Endothelial cell of umbilical vein (primary cell): ENCODE results near the gene GTF2IRD1. TPM values are rescaled to one million over a fixed set of nuclear protein-coding genes. Genes with fewer than 3 reads are reported as not detected.

Experiments used
- BruUV-seq: library from RNA; stranded (reverse); fragments of 400-500 nt; replicated peaks from 2 replicates; lab custom pipeline; 2021; lab: Mats Ljungman, UMichigan
- CTCF ChIA-PET: fragments of 300-600, 350-600 bp; sonication (Branson Sonifier 250); formaldehyde crosslinking; loops from one replicate; lab custom pipeline; 2021; ENCODE audit warnings: antibody characterized with exemption, inconsistent platforms; lab: Charles Lee
- POLR2A ChIA-PET: fragments of 300-600, 350-600 bp; sonication (Branson Sonifier 250); formaldehyde crosslinking; loops from one replicate; lab custom pipeline; 2021; ENCODE audit warnings: antibody characterized with exemption, inconsistent platforms; lab: Charles Lee
- DNase-seq: peaks from one replicate; pipeline ENCODE4 v3.0.0-alpha.2; 2011; ENCODE audit warnings: low read depth, low spot score
- FAIRE-seq: peaks from 2 replicates; lab custom pipeline; 2011; peaks lifted over from hg19 to GRCh38; lab: Jason Lieb, UNC
- H2AFZ ChIP-seq: 2 replicates; pipeline ENCODE4 v1.6.0; 2012; ENCODE audit warnings: low read depth, low read length, control low read depth, inconsistent platforms
- H3K27ac ChIP-seq: 2 replicates; pipeline ENCODE4 v1.5.1; 2011; ENCODE audit warnings: low read depth, mild to moderate bottlenecking, control low read depth, low read length, moderate library complexity; ENCODE audit not compliant: insufficient read depth
- H3K27me3 ChIP-seq, 2 experiments: 2 replicates each; pipeline versions ENCODE4 v1.6.0 to v1.6.1; 2011; ENCODE audit warnings: low read length in 2 of 2, mixed read lengths in 1 of 2; ENCODE audit not compliant: control insufficient read depth in 2 of 2, insufficient read depth in 2 of 2
- H3K36me3 ChIP-seq, 2 experiments: 2 replicates in 1 of 2; 3 replicates in 1 of 2; pipeline ENCODE4 v1.5.1; 2011; ENCODE audit warnings: low read length in 2 of 2, mild to moderate bottlenecking in 1 of 2, moderate library complexity in 1 of 2; ENCODE audit not compliant: control insufficient read depth in 2 of 2, insufficient read depth in 2 of 2; ENCODE audit errors: extremely low read depth in 1 of 2
- H3K4me1 ChIP-seq: 3 replicates; pipeline ENCODE4 v1.5.1; 2011; ENCODE audit warnings: mild to moderate bottlenecking, low read length; ENCODE audit not compliant: control insufficient read depth, insufficient read depth; ENCODE audit errors: extremely low read depth
- H3K4me2 ChIP-seq: 2 replicates; pipeline ENCODE4 v1.6.1; 2011; ENCODE audit warnings: low read length, control low read depth, mixed read lengths; ENCODE audit not compliant: insufficient read depth
- H3K4me3 ChIP-seq, 3 experiments: fragments of 200-600 bp in 1 of 3; sonication (generic), shearing (Covaris generic) in 1 of 3; replicated peaks in 1 of 3; 2 replicates each; pipeline ENCODE4 v1.5.1; 2011 to 2016; ENCODE audit warnings: control low read depth in 3 of 3, low read length in 3 of 3, mild to moderate bottlenecking in 2 of 3, inconsistent platforms in 1 of 3, low read depth in 1 of 3, moderate library complexity in 1 of 3; ENCODE audit not compliant: insufficient read depth in 1 of 3
- H3K79me2 ChIP-seq: 2 replicates; pipeline ENCODE4 v1.6.0; 2012; ENCODE audit warnings: low read length, inconsistent platforms; ENCODE audit not compliant: control insufficient read depth, insufficient read depth
- H3K9ac ChIP-seq: replicated peaks from 2 replicates; pipeline ENCODE3; 2011; ENCODE audit warnings: low read length, control low read depth; ENCODE audit not compliant: insufficient read depth; ENCODE audit errors: extremely low read depth
- H3K9me1 ChIP-seq: replicated peaks from 3 replicates; pipeline ENCODE4 v1.6.0; 2011; ENCODE audit warnings: mild to moderate bottlenecking, low read length; ENCODE audit not compliant: control insufficient read depth, insufficient read depth; ENCODE audit errors: extremely low read depth
- H3K9me3 ChIP-seq: replicated peaks from 2 replicates; pipeline ENCODE4 v1.5.1; 2012; ENCODE audit warnings: low read length, inconsistent platforms; ENCODE audit not compliant: control insufficient read depth, insufficient read depth
- H4K20me1 ChIP-seq: replicated peaks from 2 replicates; pipeline ENCODE3; 2011; ENCODE audit warnings: mild to moderate bottlenecking, low read length; ENCODE audit not compliant: control insufficient read depth, insufficient read depth; ENCODE audit errors: extremely low read depth
- JUN ChIP-seq: IDR thresholded peaks from 2 replicates; pipeline ENCODE4 v1.6.1; 2011; ENCODE audit warnings: borderline replicate concordance, low read depth; ENCODE audit not compliant: insufficient read length, insufficient read depth
- MYC ChIP-seq: IDR thresholded peaks from one replicate; pipeline ENCODE4 v1.6.1; 2011; ENCODE audit warnings: mild to moderate bottlenecking, low read depth, low read length
- POLR2A ChIP-seq: IDR thresholded peaks from 2 replicates; pipeline ENCODE4 v1.6.1; 2012; ENCODE audit warnings: low read depth, mild to moderate bottlenecking, control low read depth, low read length
- POLR2AphosphoS5 ChIP-seq: IDR thresholded peaks from 2 replicates; pipeline ENCODE4 v1.6.1; 2012; ENCODE audit warnings: low read depth, mild to moderate bottlenecking, control low read depth, low read length, moderate library complexity; ENCODE audit not compliant: insufficient read depth
- dilution Hi-C: fragments of 300-500 bp; cut with MboI; formaldehyde crosslinking; loops from one replicate; pipeline ENCODE4 v1.15.0; 2019; ENCODE audit warnings: low sequenced_read_pairs; ENCODE audit not compliant: extremely low pct_ligation_motif_present
- intact Hi-C: fragments of 100-400 bp; cut with micrococcal nuclease; formaldehyde crosslinking; loops from one replicate; pipeline ENCODE4 v1.10.0; 2022
- polyA plus RNA-seq, 4 experiments: library from polyadenylated mRNA; depleted of rRNA in 3 of 4; stranded (reverse) in 3 of 4; unstranded in 1 of 4; fragments of >200 nt; gene quantifications; 2 replicates each; pipeline versions ENCODE4 v1.2.1 to v1.2.3, GENCODE V29; 2011 to 2012; ENCODE audit warnings: missing spikeins in 1 of 4
- total RNA-seq: library from RNA; stranded (reverse); gene quantifications from 2 replicates; pipeline ENCODE4 v1.2.3, GENCODE V29; 2021

GTF2IRD1 gene
- total and polyA plus RNA-seq, 2 donors (not counting 3 experiments of a cell fraction or from before 2014, with no cell fraction given): 14.2 to 24.2 TPM

DNA sequence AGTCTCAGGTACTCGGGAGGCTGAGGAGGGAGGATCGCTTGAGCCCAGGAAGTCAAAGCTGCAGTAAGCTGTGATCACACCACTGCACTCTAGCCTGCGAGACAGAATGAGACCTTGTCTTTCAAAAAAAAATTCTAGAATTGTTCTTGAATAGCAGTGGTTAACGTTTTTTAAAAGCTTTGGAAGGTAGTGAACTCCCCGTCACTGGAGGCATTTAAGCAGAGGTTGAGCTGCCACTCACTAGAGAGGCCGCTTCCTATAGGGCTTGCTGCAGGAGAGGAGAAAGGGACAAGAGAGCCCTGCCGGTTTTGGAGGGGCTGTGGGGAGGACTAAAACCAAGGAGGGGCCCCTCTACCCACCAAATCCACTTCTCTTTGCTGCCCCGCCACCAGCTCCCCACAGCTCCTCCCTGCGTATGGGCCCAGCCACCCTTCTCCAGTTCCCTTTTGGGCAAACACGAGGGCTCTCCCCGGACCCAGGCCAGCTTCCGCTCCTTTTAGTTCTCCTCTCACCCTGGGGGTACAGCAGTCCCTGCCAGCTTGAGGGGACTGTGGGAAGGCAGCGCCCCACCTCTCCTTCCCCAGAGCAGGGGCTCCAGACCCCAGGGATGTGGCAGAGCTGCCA, 116.9 kb downstream of the GTF2IRD1 start:
- DNase-seq (no peak), FAIRE-seq (peak; percentile 12)
- Histone ChIP-seq H3K27me3 (no peaks in the 10 kb centered on the region), H3K79me2 (no peaks in the 10 kb centered on the region), H3K27ac (no peak overlapping the region), H2AFZ (no peak overlapping the region), H3K9me3 (no peaks in the 10 kb centered on the region), H3K4me1 (no peaks in the 10 kb centered on the region), H4K20me1 (no peaks in the 10 kb centered on the region), H3K4me3 (no peak overlapping the region), H3K36me3 (no peaks in the 10 kb centered on the region), H3K9ac (no peak overlapping the region), H3K9me1 (no peaks in the 10 kb centered on the region), H3K4me2 (no peak overlapping the region)
- ChIA-PET POLR2A (no interaction called here), CTCF (interaction anchor here (2.3 kb wide), 1 partner anchor 17 kb away, joined by 7 read pairs; no protein-coding TSS in a partner anchor)
- intact Hi-C loops (no loop called here), dilution Hi-C loops (no loop called here)
- TF ChIP-seq MYC: no peak
- no peak for TF ChIP-seq POLR2A
- no peak for TF ChIP-seq POLR2AphosphoS5
- no TSS peak for BruUV-seq

DNA sequence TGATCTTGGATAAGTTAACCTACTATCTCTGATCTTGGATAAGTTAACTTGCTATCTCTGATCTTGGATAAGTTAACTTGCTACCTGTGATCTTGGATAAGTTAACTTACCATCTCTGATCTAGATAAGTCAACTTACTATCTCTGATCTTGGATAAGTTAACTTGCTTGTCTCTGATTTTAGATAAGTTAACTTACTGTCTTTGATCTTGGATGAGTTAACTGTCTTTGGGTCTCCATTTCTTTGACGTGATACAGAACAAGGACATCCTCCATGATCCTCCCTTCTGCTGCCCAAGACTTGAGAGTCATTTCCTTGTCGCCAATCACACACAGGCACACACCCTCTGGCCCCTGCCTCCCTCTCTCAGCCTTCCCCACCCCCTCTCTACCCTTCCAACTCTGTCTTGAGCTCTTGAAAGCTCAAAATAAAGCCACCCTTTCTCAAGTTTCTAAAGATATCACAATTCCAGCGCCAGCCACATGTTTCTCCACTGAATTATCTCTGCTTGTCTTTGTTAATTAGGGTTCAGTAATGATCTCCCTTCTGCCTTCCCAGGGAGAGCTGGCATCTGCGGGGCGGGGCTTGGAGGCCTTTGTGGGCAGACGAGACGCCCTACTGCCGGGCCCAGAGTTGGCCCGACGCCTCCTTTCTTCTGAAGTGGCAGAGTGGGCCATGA, 118.7 kb downstream of the GTF2IRD1 start:
- Histone ChIP-seq H4K20me1 (no peaks in the 10 kb centered on the region), H3K4me3 (no peak overlapping the region), H3K36me3 (no peaks in the 10 kb centered on the region), H3K9me3 (no peaks in the 10 kb centered on the region), H2AFZ (no peak overlapping the region), H3K79me2 (no peaks in the 10 kb centered on the region), H3K4me1 (no peaks in the 10 kb centered on the region), H3K27ac (no peak overlapping the region), H3K27me3 (no peaks in the 10 kb centered on the region), H3K9ac (no peak overlapping the region), H3K9me1 (no peaks in the 10 kb centered on the region), H3K4me2 (no peak overlapping the region)
- POLR2A ChIA-PET: interaction anchor here (0.7 kb wide), 1 partner anchor 12 kb away, joined by 3 read pairs; no protein-coding TSS in a partner anchor
- dilution Hi-C loops: no loop called here
- intact Hi-C loops: no loop called here
- no TSS peak for BruUV-seq
- no peak for TF ChIP-seq JUN
- no peak for FAIRE-seq
- CTCF ChIA-PET: interaction anchor here (0.6 kb wide), 1 partner anchor 10 kb away, joined by 3 read pairs; no protein-coding TSS in a partner anchor
- no peak for DNase-seq
